Smooth muscle cell (in vitro differentiated cells): ENCODE data around the gene NFKB1. TPM values are rescaled to one million over a fixed set of nuclear protein-coding genes. Genes with fewer than 3 reads are reported as not detected.

Experiments used
- DNase-seq: peaks from one replicate; lab custom pipeline; 2025; ENCODE audit not compliant: unreplicated experiment; lab: John Stamatoyannopoulos, UW
- H2AFZ ChIP-seq: fragments of 200-600 bp; sonication (generic); 2 replicates; pipeline ENCODE4 v1.6.0; 2016; ENCODE audit warnings: antibody characterized with exemption, low read depth, mild to moderate bottlenecking
- H3F3A ChIP-seq: fragments of 200-600 bp; sonication (generic); 2 replicates; pipeline ENCODE4 v1.6.0; 2017; ENCODE audit warnings: antibody characterized with exemption, low read depth
- H3K27ac ChIP-seq: fragments of 200-600 bp; sonication (generic); 2 replicates; pipeline ENCODE4 v1.5.1; 2016; ENCODE audit warnings: low read depth, mild to moderate bottlenecking
- H3K27me3 ChIP-seq: fragments of 200-600 bp; sonication (generic); 2 replicates; pipeline ENCODE4 v1.6.1; 2016; ENCODE audit warnings: low read depth, mild to moderate bottlenecking
- H3K36me3 ChIP-seq: fragments of 200-600 bp; sonication (generic); 2 replicates; pipeline ENCODE4 v1.5.1; 2016; ENCODE audit warnings: low read depth
- H3K4me1 ChIP-seq: fragments of 200-600 bp; sonication (generic); 2 replicates; pipeline ENCODE4 v1.5.1; 2016; ENCODE audit warnings: low read depth
- H3K4me2 ChIP-seq: fragments of 200-600 bp; sonication (generic); 2 replicates; pipeline ENCODE4 v1.6.0; 2016; ENCODE audit warnings: mild to moderate bottlenecking
- H3K4me3 ChIP-seq: fragments of 200-600 bp; sonication (generic); 2 replicates; pipeline ENCODE4 v1.5.1; 2016; ENCODE audit warnings: mild to moderate bottlenecking
- H3K79me2 ChIP-seq: fragments of 200-600 bp; sonication (generic); 2 replicates; pipeline ENCODE4 v1.6.0; 2016; ENCODE audit warnings: low read depth, mild to moderate bottlenecking
- H3K9ac ChIP-seq: fragments of 200-600 bp; sonication (generic); 2 replicates; pipeline ENCODE4 v1.6.0; 2016; ENCODE audit warnings: low read depth
- H3K9me3 ChIP-seq: fragments of 200-600 bp; sonication (generic); replicated peaks from 2 replicates; pipeline ENCODE4 v1.5.1; 2016; ENCODE audit warnings: low read depth
- H4K20me1 ChIP-seq: fragments of 200-600 bp; sonication (generic); 2 replicates; pipeline ENCODE4 v1.6.0; 2016; ENCODE audit warnings: low read depth
- CTCF ChIP-seq: fragments of 200-600 bp; sonication (generic); IDR thresholded peaks from 2 replicates; pipeline ENCODE4 v1.5.1; 2017; ENCODE audit warnings: borderline replicate concordance, mild to moderate bottlenecking, antibody characterized with exemption; ENCODE audit not compliant: insufficient read depth, poor library complexity, severe bottlenecking
- WGBS: methylation state at CpG from one replicate; pipeline ENCODE4 v1.1.7; 2016; ENCODE audit warnings: low lambda C conversion rate; 5-methylcytosine and 5-hydroxymethylcytosine counted together
- polyA plus RNA-seq: library from polyadenylated mRNA; unstranded; fragments of >200 nt; fragmentation: Nextera tagmentation; extraction: Ambion mirVana; gene quantifications from 2 replicates; pipeline ENCODE4 v1.2.1, GENCODE V29; 2016
- total RNA-seq: library from RNA; depleted of rRNA; stranded (reverse); fragments of >200 nt; gene quantifications from 2 replicates; pipeline ENCODE4 v1.2.3, GENCODE V29; 2014

NFKB1 gene
- total and polyA plus RNA-seq, 2 experiments from 2014 or later = 15.6 to 16.1 TPM

- Histone ChIP-seq H3K27me3 (no peaks in the 10 kb centered on the region), H3K36me3 (peaks cover 25% of the 10 kb centered on the region), H3K79me2 (no peaks in the 10 kb centered on the region), H3K4me3 (no peak overlapping the region), H4K20me1 (no peaks in the 10 kb centered on the region), H2AFZ (no peak overlapping the region), H3K9me3 (no peaks in the 10 kb centered on the region), H3K9ac (no peak overlapping the region), H3F3A (no peaks in the 10 kb centered on the region), H3K27ac (no peak overlapping the region), H3K4me2 (no peak overlapping the region), H3K4me1 (no peaks in the 10 kb centered on the region)
- no peak for DNase-seq
- TF ChIP-seq CTCF = no peak
These were observed 91.1 kb downstream of the NFKB1 start for GRCh38 chr4:102592256-102592655.

GRCh38 chr4:102593147-102593546 is 92.0 kb downstream of the NFKB1 start:
- Histone ChIP-seq H3K4me2 (no peak overlapping the region), H3F3A (no peaks in the 10 kb centered on the region), H3K27me3 (no peaks in the 10 kb centered on the region), H3K9ac (no peak overlapping the region), H3K27ac (no peak overlapping the region), H3K79me2 (no peaks in the 10 kb centered on the region), H3K4me1 (no peaks in the 10 kb centered on the region), H4K20me1 (no peaks in the 10 kb centered on the region), H3K36me3 (peaks cover 21% of the 10 kb centered on the region), H3K4me3 (no peak overlapping the region), H2AFZ (no peak overlapping the region), H3K9me3 (no peaks in the 10 kb centered on the region)
- 97% methylated on average over 7 of the region's 7 CpGs for WGBS
- DNase-seq = no peak
- TF ChIP-seq CTCF = no peak

GRCh38 chr4:102594000-102594399 is 92.8 kb downstream of the NFKB1 start:
- Histone ChIP-seq H3K9ac (no peak overlapping the region), H4K20me1 (no peaks in the 10 kb centered on the region), H3K79me2 (no peaks in the 10 kb centered on the region), H3K4me1 (no peaks in the 10 kb centered on the region), H3K27me3 (no peaks in the 10 kb centered on the region), H3K36me3 (peaks cover 21% of the 10 kb centered on the region), H3F3A (no peaks in the 10 kb centered on the region), H3K4me2 (no peak overlapping the region), H2AFZ (no peak overlapping the region), H3K4me3 (no peak overlapping the region), H3K27ac (no peak overlapping the region), H3K9me3 (no peaks in the 10 kb centered on the region)
- TF ChIP-seq CTCF = no peak
- DNase-seq = no peak
- 72% methylated on average over 2 of the region's 2 CpGs for WGBS

- 56% methylated on average over 4 of the region's 4 CpGs for WGBS
These were observed 95.4 kb downstream of the NFKB1 start for GRCh38 chr4:102596532-102596931.

More at GRCh38 chr4:102596532-102596931, 95.4 kb downstream of the NFKB1 start:
- H3K4me2 ChIP-seq = no peak overlapping the region
- peak overlapping the region; percentile 14 for H3K27ac ChIP-seq
- no peaks in the 10 kb centered on the region for H3F3A ChIP-seq
- no peaks in the 10 kb centered on the region for H3K27me3 ChIP-seq
- H3K4me3 ChIP-seq = no peak overlapping the region
- no peak overlapping the region for H2AFZ ChIP-seq
- H3K79me2 ChIP-seq = no peaks in the 10 kb centered on the region
- H3K36me3 ChIP-seq = peaks cover 23% of the 10 kb centered on the region
- no peak for TF ChIP-seq CTCF
- H3K4me1 ChIP-seq = peaks cover 4% of the 10 kb centered on the region
- H3K9me3 ChIP-seq = no peaks in the 10 kb centered on the region
- DNase-seq = no peak
- no peaks in the 10 kb centered on the region for H4K20me1 ChIP-seq
- no peak overlapping the region for H3K9ac ChIP-seq
